ENCODE measurements around the gene ARRB1. TPM values are rescaled to one million over a fixed set of nuclear protein-coding genes. Genes with fewer than 3 reads are reported as not detected.

Gene ARRB1
- total and polyA plus RNA-seq, 9 of the 15 experiments (the other 6 are each of a cell fraction or from before 2014, with no cell fraction given), result 6.6 to 45.4 (median 28.5) TPM

- TF ChIP-seq ZNF274 (IDR thresholded peaks at IDR 0.05; ENCODE audit: borderline replicate concordance, low read depth, low read length) (no peak), GTF2E2 (tag; IDR thresholded peaks at IDR 0.05) (no peak), ZNF165 (CRISPR knock-in tag; IDR thresholded peaks at IDR 0.05; ENCODE audit: borderline replicate concordance) (no peak), ZFP36 (IDR thresholded peaks at IDR 0.05; ENCODE audit: low read depth, low read length, partially characterized antibody) (peak; percentile 97), NCOR1 (IDR thresholded peaks at IDR 0.05) (peak; percentile 42; the same call in 1 of the 2 replicates), CHD2 (IDR thresholded peaks at IDR 0.05; ENCODE audit: low read depth, low read length) (no peak), ARID1B (IDR thresholded peaks at IDR 0.05) (peak; percentile 61), ZNF780A (CRISPR knock-in tag; IDR thresholded peaks at IDR 0.05) (no peak), FOXJ3 (CRISPR knock-in tag; IDR thresholded peaks at IDR 0.05) (no peak), BACH1 (tag; IDR thresholded peaks at IDR 0.05) (0 out of 2 replicates have a peak, but pooled peaks have one; percentile 53), SIRT6 (IDR thresholded peaks at IDR 0.05; ENCODE audit: low read depth, low read length) (no peak), CREM (IDR thresholded peaks at IDR 0.05; ENCODE audit: low read depth) (peak; percentile 86), ETS2 (tag; IDR thresholded peaks at IDR 0.05; ENCODE audit: borderline replicate concordance, poor library complexity, severe bottlenecking) (no peak), MCM5 (IDR thresholded peaks at IDR 0.05; ENCODE audit: low read depth) (no peak), ELF1 (tag; IDR thresholded peaks at IDR 0.05) (peak; percentile 39; the same call in 1 of the 2 replicates), MEF2A (IDR thresholded peaks at IDR 0.05; ENCODE audit: control insufficient read depth, low read depth, low read length) (no peak), BRF1 (IDR thresholded peaks at IDR 0.05; ENCODE audit: borderline replicate concordance, extremely low read depth, insufficient read length) (no peak), FOXA3 (CRISPR knock-in tag; conservative IDR thresholded peaks at IDR 0.05 in 1 of 2, IDR thresholded peaks at IDR 0.05 in 1 of 2) (no peak), SRF (CRISPR knock-in tag; IDR thresholded peaks at IDR 0.05) (0 out of 4 replicates have a peak, but pooled peaks of 1 of the 2 experiments have one; percentile 5), ZSCAN29 (IDR thresholded peaks at IDR 0.05) (no peak), ADNP (tag; IDR thresholded peaks at IDR 0.05) (peak; percentile 56; the same call in 1 of the 2 replicates), LCOR (CRISPR knock-in tag; IDR thresholded peaks at IDR 0.05) (no peak), PHF20 (IDR thresholded peaks at IDR 0.05; ENCODE audit: partially characterized antibody) (no peak), HMBOX1 (IDR thresholded peaks at IDR 0.05) (peak; percentile 95)
- TF ChIP-seq, protein P1, sequence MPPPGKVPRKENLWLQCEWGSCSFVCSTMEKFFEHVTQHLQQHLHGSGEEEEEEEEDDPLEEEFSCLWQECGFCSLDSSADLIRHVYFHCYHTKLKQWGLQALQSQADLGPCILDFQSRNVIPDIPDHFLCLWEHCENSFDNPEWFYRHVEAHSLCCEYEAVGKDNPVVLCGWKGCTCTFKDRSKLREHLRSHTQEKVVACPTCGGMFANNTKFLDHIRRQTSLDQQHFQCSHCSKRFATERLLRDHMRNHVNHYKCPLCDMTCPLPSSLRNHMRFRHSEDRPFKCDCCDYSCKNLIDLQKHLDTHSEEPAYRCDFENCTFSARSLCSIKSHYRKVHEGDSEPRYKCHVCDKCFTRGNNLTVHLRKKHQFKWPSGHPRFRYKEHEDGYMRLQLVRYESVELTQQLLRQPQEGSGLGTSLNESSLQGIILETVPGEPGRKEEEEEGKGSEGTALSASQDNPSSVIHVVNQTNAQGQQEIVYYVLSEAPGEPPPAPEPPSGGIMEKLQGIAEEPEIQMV (tag; conservative IDR thresholded peaks at IDR 0.05; ENCODE audit: low read depth), result no peak
Observed at GRCh38 chr11:75342966-75343870, 8.2 kb downstream of the ARRB1 start (continued).
